Gastrocnemius medialis (tissue), 4 donors: ENCODE results near the gene C1RL.

ENCODE experiments used
- CTCF ChIP-seq, 5 experiments: fragments of 450-650 bp in 3 of 5; fragments of 200-600 bp in 2 of 5; sonication (generic) in 2 of 5; IDR thresholded peaks in 4 of 5; conservative IDR thresholded peaks in 1 of 5; 1 replicate in 4 of 5; 2 replicates in 1 of 5; pipeline ENCODE4 v1.5.1; 2016 to 2019; ENCODE audit warnings: antibody characterized with exemption in 5 of 5, mild to moderate bottlenecking in 3 of 5, moderate library complexity in 3 of 5
- POLR2A ChIP-seq, 2 donors: fragments of 450-650 bp; IDR thresholded peaks; one replicate each; pipeline ENCODE4 v1.6.1; 2017; ENCODE audit warnings: antibody characterized with exemption in 2 of 2, mild to moderate bottlenecking in 2 of 2, moderate library complexity in 2 of 2

GRCh38 chr12:7121324-7121723 lies 12.3 kb upstream of the C1RL start:
- TF ChIP-seq POLR2A (IDR thresholded peaks at IDR 0.05) (no peak), CTCF (IDR thresholded peaks at IDR 0.05 in 4 of 5, conservative IDR thresholded peaks at IDR 0.05 in 1 of 5) (no peak)
